Stimulated activated CD8-positive, alpha-beta memory T cell treated with anti-CD3 and anti-CD28 coated beads, Interleukin-15, amount 100 ng/mL, for 24 hours (primary cell): ENCODE measurements around the gene TCF7.
"Not testable (repeated sequence)": the region's sequence is repeated elsewhere in the genome, so short reads cannot be mapped to it uniquely, and the experiment has no call there.

Experiments used
- DNase-seq: peaks from one replicate; pipeline ENCODE4 v3.0.0-alpha.2; 2020; ENCODE audit warnings: low read depth

Gene TCF7

DNA sequence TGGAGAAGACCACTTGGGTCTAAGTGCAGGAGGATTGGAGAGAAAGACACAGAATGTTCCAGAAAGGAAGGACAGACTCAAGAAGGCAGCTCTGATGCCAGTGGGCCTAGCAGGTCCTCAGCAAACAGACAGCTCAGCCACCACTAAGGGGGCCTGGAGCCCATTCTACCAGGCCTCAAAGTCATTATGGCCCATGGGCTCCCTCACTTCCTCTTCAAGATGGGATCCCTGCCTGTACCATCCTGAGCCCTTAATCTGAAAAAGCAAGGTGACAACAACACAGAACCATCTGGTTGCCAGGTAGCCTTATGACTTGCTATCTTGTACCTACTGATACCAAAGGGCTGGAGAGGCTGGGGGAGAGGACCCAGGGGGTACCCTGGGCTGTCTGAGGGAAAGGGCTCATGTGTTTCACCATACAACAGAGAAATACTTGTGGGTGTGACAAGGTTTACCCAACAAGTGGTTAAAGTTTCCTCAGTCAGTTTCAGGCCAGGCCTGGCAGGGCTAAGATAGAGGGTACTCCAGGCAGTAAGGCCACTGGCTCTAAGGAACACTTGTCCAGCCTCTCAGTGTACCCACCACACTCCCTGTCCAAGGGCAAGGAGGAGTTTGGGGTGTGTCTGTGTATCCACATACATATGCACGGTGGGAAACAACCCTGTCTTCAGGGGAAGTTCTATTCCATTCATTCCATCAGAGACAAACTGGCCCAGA lies 30.7 kb downstream of the TCF7 start:
- DNase-seq, result no peak

DNA sequence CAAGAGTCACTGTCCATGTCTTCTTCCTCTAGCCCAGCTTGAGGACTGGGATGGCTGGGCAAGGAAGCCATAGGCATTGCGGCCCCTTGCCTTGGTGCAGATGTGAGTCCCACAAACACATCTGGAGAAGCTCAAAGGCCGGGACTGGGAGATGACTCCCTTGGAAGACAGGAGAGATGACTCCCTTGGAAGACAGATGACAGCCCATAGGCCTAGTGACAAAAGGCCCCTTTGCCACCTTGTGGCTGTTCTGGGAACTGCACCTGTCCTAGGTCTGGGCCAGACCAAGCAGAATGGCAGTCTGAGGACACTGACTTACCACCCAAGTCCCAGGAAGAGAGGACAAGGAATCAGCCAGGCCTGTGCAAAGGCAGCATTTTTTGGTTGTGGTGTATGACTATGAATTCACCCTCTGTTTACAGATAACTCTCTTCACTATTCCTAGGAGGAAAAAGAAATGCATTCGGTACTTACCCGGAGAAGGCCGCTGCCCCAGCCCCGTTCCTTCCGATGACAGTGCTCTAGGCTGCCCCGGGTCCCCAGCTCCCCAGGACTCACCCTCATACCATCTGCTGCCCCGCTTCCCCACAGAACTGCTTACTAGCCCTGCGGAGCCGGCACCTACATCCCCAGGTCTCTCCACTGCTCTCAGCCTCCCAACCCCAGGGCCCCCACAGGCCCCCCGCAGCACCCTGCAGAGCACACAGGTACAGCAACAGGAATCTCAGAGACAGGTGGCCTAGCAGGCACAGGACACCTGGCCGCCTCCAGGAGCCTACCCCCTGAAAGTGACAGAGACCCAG lies 31.5 kb downstream of the TCF7 start:
- peak; percentile 74 for DNase-seq

DNA sequence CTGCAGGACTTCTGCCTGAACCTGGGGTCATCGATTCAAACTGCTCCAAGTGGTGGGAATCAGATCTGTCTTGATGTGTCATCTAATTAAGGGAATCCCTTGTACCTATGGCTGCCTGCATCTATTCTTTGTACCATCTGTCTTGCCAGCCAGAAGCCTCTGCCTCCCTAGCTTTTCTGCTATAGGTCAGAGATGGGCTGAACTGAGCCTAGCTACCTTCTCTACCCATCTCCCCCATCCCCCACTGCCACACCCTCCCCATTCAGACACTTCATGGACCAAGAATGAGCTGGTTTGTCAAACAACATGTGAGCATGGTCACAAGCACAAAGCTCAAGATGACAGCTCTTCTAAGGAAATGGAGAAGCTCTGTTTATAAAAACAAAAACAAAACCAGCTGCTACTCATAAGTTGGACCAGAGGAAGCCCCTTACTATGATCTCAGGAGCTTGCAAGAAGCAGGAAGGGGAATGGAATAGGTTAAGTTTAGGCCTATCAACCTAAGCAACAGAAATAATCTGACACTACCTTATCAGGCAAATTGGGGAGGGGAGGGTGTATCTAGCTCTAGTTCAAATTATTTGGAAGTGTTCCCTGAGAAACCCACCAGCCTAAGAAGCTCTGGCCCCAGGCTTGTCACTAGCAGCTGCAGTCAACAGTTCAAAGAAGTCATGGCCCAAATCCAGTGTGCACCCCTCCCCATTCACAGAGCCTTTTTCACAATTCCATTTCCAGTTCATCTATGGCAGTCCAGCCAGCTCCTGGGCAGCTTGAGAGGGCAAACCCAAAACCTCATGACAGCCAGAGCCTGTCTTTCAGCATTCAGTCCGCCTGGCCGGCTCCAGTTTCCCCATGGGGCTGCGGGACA lies 32.4 kb downstream of the TCF7 start:
- DNase-seq, result no peak

DNA sequence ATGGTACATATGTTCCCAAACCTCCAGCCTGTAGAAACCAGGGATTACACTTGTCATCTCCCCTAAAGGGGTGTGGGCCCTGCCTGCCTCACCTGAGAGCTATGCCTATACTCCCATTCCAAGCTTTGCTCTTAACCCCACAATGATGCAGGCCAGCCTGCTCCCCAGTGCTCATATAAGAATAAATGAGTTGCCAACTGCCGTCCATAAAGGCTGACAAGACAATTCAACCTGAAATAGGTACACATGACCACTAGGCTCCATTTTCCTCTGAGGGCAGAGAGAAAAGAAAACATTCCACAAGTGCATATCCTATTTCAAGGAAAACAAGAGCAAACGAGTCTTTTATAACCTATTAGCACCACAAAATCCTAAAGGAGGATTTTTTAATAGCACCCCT lies 33.8 kb downstream of the TCF7 start:
- no peak for DNase-seq

DNA sequence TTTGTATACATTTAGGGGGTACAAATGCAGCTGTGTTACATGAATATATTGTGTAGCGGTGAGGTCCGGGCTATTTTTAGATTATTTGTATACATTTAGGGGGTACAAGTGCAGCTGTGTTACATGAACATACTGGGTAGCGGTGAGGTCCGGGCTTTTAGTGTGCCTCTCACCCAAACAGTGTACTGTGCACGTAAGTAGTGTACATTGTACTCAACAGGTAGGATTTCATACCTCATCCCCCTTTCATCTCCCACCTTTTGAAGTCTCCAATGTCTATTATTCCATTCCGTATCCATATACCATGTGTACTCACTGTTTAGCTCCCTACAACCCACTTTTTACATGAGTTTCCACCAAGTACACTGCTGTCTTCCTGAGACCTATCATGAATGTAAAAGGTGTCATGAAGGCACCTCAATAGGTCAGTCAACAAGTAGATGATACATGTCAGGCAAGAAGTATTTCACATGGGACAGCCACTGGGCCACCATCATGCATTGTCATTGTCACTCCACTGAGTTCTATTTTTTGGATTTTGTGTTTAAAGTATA lies 34.6 kb downstream of the TCF7 start:
- DNase-seq, result no peak

DNA sequence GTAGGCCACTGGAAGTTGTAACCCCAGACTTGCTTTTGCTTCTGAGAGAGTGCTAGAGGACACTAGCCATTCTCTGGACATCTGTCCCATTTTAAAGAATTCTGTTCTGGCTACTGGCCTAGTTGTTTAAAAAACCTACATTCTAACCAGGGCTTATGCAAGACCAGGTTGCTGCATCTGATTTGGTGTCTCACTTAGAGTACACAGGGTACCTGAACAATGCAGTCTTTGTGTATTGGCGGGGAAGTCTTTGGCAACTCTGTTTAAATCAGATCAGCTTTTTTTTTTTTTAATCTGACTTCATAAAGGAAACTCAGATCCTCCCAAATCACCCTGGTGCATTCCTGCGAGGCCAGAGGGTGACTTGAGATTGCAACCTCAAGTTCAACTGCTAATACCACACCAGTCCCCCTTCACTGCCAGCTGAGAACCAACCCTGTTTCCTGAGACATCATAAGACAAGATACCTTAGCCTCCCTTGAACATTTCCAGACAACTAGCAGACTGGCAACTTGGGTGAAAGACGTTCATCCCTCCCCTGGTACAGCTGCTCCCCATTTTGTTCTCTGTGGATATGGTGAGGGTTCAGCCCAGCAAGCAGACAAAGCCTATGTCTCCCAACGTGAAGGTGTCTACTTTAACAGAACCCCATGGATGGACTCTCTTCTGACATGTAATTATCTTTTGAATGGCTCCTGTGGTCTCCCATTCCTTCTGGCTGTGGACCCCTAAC lies 35.3 kb downstream of the TCF7 start:
- no peak for DNase-seq

DNA sequence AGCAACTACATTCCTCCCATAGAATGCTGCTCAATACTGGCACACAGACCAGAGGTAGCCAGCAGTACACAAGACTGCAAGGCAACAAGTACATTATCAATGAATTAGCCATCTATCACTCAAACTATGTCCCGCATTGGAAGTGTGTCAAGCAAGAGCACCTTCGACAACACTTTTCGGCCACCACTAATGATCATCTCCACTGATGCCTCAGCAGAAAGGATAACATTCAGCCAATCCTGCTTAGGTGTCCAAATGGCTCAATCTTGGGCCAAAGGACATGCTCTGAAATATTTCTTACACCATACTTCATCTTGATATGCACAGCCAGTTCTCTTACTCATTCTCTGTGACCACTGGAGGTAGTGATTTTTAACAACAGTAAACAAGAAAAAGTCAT lies 37.2 kb downstream of the TCF7 start:
- DNase-seq, result no peak

DNA sequence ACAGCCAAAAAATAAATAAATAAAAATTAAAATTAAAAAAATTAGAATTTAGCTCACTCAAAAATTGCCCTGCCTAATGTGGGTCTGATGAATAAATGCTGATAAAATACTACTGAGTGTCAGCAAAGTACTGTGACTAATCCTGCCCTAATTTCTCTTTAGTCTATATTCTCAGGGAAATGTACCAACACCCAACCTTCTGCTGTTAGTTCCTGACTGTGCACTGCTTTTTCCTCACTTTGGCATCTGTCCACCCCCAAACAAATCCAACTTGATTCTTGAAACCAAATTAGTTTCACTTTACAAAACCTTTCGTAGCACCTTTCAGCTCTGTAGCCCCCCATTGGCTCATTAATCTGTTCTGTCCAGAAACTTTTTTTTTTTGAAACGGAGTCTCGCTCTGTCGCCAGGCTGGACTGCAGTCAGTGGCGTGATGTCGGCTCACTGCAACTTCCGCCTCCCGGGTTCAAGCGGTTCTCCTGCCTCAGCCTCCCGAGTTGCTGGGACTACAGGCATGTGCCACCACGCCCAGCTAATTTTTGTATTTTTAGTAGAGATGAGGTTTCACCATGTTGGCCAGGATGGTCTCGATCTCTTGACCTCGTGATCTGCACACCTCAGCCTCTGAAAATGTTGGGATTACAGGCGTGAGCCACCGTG lies 37.8 kb downstream of the TCF7 start:
- DNase-seq, result not testable (repeated sequence)

DNA sequence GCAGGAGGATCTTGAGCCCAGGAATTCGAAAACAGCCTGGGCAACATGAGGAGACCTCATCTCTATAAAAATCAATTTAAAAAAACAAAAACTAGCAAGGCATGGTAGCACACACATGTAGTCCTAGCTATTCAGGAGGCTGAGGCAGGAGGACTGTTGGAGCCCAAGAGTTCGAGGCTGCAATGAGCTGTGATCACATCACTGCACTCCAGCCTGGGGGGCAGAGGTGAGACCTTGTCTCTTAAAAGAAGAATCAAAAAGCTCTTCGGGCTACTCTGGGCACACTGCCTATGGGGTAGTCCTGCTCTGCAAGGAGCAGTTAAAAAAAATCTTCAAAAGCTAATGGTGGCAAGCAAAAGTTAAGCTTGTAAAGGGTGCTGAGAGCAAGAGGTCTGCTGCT lies 38.8 kb downstream of the TCF7 start:
- DNase-seq, result no peak

DNA sequence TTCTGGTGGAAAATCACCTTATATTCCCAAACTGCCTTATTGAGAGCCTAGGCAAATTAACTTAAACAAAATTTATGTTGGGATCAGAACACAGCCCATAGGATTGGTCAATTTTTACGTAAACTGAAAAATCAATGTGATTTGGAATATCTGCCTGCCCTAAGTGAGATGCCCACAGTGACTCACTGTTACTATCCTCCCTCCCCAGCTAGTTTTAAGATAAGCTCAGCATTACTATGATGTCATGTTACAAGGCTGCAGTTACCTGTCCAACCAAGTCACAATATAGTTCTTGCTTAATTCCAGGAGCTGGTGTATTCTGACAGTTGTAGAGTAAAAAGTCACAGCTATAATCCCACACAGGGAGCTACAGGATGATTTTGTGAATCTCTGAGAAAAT lies 39.2 kb downstream of the TCF7 start:
- no peak for DNase-seq

DNA sequence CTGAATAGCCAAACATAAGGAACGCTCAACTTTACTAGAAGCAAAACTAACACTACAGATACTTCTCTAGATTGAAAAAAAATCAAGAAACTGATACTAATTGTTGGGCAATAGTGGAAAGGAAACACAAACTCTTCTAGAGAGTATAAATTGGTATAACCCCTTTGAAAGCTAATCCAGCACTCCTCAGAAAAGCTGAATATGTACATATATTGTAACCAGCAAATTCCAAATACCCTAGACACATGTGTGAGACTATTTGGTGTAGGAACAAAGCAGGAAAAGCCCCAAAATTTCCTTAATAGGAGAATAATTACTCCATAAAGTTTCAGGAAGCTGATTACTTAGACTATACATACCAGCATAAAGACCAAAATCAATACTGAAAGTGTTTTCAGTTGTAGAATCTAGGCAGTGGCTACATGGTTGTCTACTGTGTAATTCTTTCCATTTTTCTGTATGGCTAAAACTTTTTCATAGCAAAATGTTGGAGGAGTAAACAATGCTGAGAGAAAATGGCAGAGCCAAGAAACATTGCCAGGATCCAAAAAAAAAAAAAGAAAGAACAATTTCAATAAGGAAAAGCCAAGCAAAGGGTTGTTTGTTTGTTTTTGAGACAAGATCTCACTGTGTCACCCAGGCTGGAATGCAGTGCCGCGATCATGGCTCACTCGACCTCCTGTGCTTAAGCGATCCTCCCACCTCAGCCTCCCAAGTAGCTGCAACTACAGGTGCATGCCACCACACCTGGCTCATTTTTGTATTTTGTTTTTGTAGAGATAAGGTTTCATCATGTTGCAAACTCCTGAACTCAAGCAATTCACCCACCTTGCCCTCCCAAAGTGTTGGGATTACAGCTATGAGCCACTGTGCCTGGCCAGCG lies 47.3 kb downstream of the TCF7 start:
- no peak for DNase-seq

DNA sequence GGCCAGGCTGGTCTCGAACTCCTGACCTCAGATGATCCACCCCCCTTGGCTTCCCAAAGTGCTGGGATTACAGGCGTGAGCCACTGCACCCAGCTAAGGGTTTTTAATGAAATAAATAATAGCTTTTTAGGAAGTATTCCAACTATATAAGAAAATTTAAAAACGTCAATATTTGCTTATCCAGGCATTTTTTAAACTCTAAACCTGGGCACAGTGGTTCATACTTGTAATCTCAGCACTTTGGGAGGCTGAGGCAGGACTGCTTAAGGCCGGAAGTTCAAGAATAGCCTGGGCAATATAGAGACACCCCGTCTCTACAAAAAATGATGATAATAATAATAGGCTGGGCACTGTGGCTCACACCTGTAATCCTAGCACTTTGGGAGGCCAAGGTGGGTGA lies 48.1 kb downstream of the TCF7 start:
- DNase-seq, result no peak

DNA sequence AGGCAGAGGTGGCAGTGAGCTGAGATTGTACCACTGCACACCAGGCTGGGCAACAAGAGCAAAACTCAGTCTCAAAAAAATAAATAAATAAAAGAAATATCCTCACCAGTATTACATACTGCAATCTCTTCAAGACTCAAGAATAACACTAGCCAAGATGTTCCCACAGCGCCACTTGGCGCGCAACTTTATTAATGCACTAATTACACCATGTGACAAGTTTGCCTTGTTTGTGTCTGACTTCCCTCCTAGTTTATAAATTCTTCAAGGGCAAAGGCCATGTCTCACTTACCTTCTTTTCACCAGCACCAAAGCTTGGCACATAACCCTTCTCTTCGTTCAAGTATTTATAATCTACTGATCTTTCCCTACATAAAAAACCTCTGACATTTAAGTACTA lies 57.5 kb downstream of the TCF7 start:
- DNase-seq, result no peak

DNA sequence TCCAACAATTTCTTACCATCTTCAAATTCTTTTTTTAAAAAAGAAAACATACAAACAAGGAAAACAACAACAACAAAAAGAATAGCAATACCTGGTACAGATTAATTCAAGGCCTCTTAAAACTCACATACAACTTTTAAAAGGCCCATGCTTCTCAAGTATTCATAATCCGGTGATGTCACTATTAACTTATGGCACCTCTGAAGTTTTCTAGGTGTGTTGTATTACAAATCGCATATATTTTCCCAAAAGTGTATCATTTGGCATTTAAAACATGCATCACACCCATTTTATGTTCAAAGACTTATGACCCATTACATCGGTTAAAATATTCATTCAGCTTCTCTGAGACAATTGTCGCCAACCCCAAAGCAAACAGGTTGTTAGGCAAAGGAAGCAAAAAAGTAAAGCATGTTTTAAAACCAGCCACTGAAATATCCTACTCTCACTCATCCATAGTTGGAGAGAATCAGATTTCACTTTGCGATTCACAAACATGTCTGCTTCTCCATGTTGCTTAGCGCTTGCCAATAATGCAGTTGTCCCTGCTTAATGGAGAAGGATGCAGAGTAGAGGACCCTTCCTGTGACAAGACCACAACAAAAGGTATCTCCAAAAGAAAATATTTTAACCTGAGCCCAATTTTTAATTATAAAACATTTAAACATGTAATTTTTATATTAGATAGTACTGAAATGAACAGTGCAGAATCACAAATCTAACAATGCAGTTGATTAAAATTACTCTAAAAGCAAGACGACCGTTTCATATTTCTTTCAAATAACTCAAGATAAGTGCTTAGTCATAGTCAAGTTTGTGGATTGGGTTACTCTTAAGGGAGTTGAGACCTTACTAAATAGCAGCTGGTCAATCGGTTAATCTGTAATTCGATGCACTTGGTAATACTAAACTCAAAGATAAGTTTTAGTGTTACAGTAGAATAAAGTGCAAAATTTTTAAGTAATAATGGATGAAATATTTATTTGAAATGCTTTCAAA lies 60.7 kb downstream of the TCF7 start:
- no peak for DNase-seq

DNA sequence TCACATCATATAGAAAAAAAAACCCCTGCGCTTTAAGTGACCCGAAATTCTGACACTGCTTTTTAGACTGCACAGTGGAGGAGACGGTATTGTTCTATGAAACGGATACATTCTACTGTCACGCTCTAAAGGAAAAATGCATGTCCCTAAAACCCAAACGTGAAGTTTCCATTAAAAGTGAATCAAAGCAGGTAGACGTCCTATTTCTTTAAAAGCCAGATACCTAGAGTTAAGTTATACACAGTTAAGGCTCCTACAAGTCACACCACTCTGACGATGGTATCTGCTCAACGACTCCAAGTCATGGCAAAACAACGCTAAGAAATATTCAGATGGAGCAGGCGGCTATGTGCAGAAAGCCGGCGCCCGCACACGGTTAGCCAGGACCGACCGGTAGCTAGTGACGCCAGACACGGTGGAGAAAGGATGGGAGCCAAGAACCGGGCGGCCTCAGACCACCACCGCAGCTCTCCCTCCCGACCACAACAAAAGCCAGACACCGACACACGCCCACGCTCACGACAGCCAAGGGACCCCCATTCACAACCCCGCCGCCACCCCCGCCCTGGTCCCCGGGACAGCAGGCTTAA lies 61.5 kb downstream of the TCF7 start:
- DNase-seq, result peak; percentile 22

DNA sequence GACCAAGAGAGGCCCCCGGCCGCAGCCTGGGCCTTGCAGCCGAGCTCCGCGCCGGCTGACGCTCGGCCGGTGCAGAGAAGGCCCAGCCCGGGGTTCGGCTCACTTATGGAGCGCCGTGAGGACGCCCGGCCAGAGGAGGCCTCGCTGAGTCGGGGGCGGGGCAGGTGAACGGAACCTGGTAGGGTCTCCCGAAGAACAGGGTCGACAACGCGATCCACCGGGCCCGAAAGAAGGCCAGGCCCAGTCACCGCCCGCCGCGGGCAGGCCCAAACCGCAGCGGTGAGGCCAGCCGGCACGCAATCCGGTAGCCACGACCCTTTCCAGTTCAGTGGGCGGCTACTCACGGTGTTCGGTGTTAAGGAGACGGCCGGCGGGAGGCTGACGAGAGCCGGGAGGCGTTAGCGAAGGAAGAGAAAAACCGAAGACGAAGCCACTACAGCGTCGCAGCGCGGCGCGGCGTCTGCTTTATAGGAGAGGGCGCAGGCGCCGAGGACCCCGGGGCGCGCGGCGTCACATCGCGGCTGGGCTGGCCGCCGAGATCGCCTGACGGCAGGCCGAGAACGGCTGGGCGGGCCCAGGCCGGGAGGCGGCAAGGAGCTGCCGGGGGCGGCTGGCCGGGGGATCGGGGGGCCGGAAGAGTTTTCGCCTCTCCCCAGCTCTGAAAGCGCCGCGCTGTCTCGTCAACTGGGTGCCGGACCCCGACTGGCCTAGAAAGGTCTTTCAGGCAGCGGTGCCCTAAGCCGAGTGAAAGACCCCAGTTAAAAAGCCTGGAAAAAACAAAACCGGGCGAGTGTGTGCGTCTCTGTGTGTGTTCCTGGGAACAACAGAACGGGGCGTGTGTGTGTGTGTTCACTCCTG lies 62.3 kb downstream of the TCF7 start, which contains the start of gene SKP1:
Gene SKP1, minus strand, starts transcription at position 440 of the 858 bp plus-strand sequence. CDS start 2,928 bp downstream, outside the sequence.
- peak; percentile 73 for DNase-seq

DNA sequence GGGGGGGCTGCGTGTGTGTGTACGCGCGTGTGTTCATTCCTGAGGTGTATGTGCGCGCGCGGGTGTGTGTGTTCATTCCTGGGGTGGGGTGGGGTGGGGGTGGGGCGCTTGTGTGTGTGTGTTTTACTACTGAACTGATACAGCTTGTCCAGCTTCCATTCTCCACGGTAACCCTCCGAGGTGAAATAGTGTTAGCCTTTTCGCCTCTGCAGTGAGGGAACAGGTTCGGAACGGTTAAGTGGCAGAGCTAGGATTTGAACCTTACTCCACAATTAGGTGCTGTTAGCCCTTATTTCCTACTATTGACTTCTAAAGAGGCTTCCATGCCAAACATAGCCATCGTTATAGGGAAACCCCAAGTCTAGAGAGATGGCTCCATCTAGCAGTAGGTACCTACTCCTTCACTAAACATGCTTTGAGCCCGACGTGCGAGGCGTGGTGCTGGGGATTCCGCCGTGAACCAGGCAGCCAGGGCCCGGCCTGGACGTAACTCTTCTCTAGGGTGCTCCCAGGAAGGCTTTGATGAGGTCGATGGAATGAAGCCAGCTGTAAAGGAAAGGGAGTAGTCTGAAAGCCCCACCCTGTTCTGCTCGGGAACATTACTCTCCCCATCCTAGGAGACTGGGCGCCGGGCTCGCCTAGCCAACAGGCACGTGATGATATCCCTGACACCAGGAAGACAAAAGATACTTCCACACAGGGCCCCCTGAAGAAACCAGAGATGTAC lies 63.1 kb downstream of the TCF7 start:
- no peak for DNase-seq
